ENCODE data around the gene TBC1D20.
"Not testable (repeated sequence)": the region's sequence is repeated elsewhere in the genome, so short reads cannot be mapped to it uniquely, and the experiment has no call there.

Gene TBC1D20

DNA sequence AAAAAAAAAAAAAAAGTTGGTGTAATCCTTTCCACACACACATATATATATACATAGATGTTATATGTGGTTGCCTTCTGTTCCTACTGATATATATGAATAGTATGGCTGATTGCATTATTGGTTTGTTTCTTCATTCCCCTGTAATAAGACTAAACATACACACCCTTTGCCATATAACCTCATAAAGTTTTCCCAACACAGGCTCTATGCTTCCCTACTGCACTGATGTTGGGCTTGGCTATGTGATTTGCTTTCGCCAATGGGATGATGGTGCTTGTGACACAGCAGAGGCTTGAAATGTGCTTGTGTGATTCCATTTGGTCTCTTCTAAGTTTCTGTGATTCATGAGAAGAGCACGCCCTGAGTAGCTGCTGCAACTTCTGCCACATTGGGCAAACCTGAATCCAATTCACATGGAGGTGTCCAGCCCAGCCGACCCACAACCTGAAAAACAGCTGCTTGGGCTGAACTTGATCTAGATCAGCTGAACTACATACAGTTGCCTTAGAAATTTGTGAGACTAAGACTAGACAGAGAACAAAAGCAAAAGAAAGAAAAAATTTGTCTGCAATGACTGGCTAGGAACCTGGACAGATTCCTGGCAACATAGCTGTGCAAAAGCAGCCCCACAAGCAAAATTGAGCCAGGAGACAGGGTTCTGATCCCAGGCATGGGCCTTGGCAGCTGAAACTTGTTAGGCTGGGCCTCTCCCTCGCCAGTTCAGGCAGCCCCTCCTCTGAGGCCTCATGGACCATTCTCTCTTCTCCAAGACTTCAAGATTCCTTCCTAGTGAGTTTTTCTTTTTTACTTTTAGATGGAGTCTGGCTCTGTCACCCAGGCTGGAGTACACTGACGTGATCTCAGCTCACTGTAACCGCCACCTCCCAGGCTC is 13.4 kb upstream of the TBC1D20 start:
- DNase-seq, result no peak

DNA sequence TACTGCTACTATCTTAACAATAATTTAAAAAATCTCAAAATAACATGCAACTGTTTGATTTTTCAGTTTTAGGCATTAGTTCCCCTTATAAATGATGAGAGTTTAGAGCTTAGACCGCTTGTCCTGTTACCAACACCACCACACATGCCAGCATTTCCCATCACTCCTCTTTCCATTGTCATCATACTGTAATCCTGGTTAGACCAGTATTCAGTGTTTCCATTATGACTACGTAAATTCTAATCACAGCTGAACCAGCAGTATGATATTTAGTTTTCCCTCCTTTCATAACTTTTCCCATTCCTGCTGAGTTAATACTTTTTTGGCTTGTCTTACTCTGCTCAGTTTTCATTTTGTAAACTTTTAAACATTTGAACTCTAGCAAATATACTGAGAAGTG is 12.2 kb upstream of the TBC1D20 start:
- DNase-seq, result no peak

DNA sequence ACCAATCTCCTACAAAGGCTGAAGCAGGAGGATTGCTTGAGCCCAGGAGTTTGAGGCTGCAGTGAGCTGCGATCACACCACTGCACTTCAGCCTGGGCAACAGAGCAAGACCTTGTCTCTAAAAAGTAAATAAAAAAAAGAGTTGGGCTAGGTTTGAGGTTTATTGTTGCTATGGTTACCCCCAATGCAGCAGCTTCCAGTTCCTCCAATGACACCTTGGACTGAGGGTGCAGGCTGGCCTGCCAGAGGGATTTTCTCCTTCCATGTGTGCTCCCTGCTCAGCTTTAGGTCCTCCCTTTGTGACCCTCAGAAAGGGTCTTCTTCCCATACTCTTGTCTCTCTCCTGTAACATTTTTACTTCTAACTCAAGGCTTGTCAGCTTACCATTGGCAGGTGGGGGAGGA is 10.6 kb upstream of the TBC1D20 start:
- no peak for DNase-seq

DNA sequence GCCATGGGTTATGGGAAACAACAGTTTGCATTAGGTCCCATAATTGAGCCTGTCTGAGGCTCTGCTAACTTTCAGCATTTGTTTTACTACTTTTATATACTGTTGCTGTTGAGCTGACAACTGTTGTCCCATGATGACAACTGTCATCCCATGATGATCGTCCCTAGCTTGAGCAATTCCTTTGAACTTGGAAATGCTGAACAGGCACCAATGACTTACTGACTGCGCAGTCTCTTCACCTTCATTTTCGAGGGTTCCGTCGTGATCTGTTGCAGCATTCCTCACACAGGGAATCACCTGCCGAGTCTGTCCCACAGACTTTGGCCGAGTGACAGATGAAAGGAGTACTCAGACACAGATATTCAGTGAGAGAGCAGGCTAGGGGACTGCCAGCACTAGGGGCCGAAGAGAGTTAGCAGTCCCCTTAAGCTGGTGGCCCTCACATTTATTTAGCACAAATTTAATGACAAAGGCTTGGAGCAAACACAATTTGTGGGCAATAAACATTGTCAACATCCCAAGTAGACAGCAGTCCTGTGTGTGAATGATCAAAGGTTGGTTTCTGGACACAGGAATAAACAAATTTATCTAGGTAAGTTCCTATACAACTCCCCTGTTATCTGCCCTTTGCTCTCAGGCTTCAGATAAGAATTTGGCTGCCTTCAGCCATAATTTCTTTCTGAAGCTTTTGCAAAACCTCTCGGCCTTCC is 10.0 kb upstream of the TBC1D20 start:
- DNase-seq, result no peak

DNA sequence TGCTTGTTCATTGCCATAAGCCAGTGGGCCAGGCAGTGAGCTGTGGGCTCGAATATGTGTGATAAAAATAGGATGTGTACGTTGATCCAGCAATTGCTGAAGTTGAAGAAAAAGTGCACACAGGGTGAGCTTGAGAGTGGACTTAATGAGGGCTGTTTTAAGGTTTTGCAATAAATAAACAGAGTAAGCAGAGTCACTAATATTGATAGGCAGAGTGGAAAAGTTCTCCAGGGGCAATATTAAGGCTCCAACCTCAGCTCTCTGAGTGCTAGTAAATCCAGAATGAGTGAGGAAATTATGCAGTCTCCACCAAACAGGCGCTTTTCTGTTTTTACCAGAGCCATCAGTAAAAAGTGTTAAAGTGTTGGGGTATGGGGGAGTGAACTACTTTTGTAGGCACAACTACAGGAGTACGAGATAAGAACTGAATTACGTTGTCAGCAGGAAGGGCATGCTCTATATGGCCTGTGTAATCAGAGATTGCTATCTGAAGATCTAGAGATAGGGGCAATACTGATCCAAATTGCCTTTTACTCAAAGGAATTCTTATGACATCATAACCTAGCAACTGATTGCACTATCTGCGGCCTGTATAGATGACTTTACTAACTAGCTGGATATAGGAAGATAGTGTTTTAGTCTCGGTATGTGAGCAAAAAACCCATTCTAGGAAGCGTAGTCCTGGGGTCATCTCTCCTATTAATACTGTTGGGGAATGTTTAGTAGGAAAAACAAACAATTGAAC is 7.6 kb upstream of the TBC1D20 start:
- DNase-seq, result no peak

DNA sequence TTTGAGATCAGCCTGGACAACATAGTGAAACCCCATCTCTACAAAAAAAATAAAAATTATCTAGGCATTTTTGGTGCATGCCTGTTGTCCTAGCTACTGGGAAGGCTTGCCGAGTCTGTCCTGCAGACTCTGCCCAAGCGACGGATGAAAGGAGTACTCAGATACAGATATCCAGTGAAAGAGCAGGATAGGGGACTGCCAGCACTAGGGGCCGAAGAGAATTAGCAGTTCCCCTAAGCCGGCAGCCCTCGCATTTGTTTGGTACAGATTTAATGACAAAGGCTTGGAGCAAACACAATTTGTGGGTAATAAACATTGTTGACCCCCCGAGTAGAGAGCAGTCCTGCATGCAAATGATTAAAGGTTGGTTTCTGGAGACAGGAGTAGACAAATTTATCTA is 5.4 kb upstream of the TBC1D20 start:
- DNase-seq, result no peak

DNA sequence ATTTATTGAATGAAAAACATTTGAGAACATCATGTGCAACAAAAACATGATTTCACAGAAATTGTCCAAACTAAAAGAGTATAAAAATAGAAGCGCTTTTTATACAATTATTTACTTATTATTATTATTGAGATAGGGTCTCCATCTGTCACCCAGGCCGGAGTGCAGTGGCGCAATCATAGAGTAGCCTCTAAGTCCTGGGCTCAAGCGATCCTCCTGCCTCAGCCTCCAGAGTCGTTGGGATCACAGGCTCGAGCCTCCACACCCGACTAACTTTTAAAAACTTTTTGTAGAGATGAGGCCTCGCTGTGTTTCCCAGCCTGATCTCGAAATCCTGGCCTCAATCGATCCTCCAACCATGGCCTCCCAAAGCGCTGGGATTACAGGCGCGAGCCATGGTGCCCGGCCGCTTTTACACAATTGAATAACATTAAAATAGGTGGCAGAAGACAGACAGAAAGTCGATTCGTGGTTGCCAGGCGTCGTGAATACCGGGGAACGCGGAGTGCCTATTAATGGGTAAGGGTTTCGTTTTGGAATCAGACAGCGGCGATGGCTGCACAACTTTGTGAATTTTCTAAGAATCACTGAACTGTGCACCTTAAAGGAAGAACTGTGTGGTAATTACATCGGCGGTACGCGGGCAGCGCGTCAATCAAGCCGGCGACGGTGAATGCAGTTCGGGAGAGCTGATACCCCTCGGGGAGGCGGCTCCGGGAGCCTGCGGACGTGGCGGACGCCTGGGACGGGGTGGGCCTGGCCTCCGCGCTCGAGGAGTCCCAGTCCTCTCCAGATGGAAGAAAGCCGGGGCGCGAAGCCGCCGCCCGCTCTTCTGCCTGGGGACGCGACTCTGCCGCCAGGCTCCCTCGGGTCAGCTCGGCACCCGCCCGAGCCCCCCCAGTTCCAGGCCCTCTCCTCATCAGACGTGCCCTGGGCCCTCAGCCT is 807 bp downstream of the TBC1D20 start:
- DNase-seq, result no peak

DNA sequence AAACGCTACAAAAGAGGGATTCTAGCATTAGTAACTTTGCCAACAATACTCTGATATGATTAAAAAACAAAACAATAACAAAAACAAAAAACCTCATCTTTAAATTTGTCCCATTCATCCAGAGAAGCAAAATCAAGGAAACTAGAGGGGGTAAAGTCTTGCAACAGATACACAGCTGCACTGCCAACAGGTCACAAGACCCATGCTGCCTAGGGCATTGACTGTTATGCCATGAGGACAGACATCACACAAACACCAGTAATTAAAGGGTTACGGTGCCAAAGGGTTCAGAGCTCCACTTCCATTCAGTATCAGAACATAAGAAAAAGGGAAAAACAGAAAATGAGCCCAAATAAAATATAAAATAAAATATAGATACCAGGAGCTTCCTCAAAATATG is 1.6 kb downstream of the TBC1D20 start:
- no peak for DNase-seq

DNA sequence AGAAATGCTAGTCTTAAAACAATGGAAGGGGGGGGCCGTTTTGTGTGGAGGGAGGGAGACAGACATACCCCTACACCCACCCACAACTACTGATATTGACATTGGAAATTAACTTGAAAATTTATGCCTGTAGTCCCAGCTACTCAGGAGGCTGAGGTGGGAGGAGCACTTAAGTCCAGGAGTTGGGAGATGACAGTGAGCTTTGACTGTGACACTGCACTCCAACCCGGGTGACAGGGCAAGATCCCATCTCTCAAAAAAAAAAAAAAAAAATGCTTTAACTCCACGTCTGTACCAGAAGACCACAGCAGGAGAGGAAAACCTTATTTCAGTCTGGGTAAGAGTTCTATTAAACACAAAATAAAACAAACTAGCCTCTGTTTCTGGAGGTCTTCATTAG is 2.2 kb downstream of the TBC1D20 start:
- DNase-seq, result no peak

DNA sequence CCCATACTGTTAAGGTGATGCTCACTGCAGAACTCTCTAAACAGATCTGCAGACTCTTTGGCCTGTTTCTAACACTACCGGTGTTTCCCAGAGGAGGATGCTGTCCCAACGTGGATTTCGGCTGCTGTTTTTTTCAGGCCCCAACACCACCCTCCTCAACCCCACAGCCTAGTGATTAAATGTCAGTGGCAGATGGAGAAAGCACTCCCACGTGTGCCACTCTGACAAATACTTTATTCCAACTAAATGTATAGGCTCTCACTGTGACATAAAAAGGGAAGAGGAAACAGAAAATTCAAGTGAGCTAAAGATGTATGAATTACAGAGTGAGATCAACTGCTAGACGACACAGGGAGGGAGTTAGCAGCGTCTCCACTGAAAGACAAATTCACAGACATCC is 3.6 kb downstream of the TBC1D20 start:
- no peak for DNase-seq

DNA sequence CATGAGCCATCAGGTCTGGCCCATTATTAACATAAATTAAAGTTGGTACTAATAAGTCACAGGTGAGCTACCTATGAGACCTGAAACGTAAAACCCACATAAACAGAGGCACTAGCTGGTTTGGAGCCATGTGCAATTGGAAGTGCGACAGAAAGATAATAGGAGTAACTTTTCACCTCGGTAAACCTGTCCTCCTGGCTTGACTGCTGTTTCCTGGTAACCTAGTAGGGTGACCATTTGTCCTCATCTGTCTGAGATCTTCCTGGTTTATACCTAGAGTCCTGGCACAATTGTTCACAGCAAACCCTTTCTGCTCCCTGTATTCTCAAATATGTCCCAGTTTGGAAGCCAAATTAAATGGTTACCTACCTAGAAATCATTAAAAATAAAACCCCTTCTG is 7.4 kb downstream of the TBC1D20 start:
- no peak for DNase-seq

DNA sequence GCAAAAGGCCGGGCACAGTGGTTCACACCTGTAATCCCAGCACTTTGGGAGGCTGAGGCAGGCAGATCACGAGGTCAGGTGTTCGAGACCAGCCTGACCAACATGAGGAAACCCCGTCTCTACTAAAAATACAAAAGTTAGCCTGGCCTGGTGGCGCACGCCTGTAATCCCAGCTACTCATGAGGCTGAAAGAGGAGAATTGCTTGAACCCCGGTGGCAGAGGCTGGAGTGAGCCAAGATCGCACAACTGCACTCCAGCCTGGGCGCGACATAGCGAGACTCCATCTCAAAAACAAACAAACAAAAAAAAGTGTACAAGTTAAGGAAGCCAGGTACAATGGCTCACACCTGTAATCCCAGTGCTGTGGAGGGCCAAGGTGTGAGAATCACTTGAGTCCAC is 10.3 kb downstream of the TBC1D20 start:
- DNase-seq, result not testable (repeated sequence)

DNA sequence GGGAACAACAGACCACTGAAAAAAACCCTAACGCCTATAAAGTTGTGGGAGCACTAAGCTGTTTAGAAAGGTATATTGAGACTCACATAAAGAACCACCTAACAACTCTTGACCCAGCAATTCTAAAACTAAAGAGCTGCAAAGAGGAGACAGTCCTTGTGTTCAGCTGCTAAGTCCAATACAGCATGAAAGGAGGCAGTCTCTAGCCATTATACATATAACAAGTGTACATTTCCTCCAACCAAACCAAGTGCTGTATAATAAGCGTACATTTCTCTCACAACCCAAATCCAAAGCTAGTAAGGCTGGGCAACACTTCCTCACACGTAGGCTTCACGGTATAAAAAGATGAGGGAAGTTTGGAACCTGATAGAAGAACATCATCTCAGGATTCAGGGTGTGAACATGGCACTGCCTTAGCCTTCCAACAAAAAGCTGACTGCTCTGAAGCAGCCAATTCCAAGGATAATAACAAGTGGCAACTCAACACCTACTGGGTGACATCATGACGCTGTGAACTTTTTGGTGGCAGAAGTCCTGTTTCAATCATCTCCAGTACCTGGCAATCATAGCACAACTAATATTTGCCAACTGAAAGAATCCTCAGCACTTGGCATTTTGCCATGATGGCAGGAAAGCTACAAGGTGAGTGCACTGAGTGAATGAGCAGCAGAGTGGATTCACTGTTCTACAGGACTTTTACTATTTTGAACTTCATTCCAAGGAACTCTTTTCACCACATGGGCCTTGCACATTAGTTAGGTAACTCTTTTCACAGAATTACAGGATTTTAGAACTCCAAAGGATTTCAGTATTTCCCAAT is 16.6 kb downstream of the TBC1D20 start:
- peak; percentile 80 for DNase-seq

DNA sequence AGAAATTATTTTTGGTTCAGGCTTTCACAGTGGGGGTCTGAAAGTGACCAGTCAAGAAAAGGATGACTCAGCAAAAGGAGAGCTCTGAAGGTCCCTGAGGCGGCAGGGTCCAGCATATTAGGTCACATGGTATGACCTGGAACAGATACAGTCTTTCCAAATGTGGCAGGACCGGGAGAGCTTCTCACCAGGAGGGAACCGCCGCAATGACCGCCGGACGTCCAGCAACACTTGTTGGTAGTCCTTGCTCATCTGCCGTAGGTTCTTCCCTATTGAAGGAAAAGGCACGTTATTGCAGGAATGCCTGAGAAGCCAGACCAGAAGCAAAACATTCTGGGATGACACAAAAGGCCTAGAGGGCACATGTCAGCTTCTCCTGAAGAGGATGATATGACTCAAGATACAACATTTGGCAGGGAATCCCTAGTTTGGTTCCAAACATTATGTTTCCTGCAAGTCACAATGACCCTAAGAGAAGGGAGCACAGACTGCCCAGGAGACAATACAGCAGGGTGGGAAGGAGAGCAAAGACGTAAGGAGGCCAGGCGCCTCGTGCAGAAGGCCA is 17.4 kb downstream of the TBC1D20 start:
- DNase-seq, result no peak

DNA sequence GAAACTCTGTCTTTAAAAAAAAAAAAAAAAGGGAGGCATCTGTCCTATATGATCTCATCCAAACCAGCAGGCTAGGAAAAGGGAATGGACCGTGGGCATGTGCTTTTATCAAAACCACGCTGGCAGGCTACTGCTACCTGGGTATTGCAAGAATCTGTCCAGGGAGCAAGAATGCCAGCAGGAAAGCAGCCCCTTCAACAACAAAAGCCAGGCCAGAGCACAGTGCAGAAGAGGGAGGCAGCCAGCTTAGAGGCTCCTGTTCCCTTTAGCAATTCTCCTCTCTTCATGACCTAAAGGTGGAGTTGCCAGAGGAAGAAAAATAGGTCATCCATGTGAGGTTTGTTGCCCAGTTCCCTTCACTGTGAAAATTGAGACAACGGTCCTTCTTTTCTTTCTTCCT is 18.2 kb downstream of the TBC1D20 start:
- DNase-seq, result no peak

DNA sequence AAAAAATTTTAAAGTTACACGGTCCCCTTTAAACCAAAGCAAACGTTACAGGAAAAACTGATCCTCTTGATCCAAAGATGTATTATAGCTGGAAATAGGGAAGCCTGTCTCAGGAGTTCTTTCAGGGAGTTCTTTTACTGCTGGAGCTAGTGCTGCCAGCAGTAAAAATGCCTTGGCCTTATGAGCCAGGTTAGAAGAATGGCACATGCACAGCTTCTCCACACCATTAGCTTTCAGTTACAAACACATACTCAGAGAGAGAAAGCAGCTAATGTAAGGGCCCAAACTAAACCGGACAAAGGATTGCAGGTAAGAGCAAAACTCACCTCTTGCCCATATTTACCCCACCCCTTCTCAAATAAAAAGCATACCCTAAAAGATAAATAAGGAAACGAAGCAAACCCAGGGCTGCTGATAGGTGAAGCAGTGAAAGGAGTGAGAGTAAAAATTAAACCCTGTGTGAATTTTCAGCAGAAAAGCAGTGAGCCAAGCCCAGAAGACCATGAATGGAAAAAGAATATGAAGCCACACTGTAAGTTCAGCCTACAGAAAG is 19.0 kb downstream of the TBC1D20 start:
- DNase-seq, result no peak

DNA sequence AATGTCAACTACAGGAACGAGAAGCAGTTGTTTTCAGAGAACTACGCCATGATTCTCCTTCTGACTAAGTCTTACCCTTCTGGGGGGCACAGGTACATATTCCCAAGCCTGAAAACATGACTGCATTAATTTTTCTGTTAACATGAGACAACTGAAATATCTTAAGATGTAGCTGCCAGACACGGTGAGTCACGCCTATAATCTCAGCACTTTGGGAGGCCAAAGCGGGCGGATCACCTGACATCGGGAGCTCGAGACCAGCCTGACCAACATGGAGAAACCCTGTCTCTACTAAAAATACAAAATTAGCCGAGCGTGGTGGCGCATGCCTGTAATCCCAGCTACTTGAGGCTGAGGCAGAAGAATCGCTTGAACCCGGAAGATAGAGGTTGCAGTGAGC is 21.7 kb downstream of the TBC1D20 start:
- DNase-seq, result no peak

DNA sequence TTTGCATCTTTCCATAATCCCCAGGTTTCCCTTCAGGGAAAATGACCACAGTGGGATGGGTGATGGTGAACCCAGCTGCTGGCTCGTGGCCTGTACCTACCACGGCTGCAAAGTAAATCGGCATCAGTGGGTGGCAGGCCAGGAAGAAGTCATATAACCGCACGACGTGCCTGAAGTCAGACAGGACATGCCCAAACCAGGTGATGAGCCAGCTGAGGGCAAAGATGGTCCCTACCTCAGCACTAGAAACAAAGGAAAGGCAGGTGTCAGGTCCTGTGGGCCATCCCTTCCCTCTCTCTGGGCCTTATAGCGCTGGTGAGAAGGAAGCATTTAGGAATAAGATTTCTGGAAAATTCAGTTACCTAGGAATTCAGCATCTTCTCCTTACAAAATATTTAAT is 22.2 kb downstream of the TBC1D20 start:
- DNase-seq, result no peak

DNA sequence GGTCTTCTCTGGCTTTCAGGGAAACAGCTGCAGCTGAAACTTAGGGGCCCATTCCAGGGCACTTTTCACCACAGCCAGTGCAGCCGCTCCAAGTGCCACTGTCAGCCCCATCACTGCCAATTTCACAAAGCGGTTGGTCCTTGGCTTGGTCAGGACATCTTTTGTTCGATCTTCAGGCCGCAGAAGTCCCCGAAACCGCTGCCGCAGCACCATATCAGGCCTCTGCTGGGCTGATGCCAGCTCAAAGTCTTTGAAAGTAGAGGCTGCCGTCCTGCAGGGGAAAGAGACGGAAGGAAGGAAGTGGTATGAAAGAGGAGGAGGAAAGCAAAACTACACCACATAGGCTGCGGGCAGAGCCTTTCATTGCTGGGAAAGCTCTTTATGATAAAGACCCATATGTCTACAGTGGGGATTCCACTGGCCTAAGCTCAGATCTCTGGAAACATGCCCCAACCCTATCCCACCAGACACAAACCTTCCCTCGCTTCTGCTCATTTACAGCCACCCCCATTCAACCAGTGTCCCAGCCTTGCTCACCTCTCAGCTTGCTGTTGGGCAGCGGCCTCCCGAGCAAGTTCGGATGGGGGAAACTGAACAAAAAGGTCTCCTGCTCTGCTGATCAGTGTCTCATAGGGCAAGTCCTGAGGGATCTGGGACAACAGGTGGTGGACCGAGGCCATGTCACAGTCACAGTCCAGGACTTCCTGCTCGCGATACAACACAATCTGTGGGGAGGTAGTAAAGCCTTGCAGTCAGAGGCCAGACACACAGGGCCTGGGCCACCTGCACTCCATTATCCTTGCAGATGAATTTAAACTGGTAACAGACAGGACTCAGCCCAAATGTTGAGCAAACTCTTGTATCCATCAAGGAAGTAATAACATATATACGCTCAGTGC is 23.5 kb downstream of the TBC1D20 start:
- DNase-seq, result no peak
